GM12874 (cell line): ENCODE data around the gene CERS6.

ENCODE experiments used
- CTCF ChIP-seq: IDR thresholded peaks from 2 replicates; pipeline ENCODE4 v1.5.1; 2011; ENCODE audit warnings: low read depth, mild to moderate bottlenecking, control low read depth, low read length, moderate library complexity; ENCODE audit not compliant: insufficient read depth

The CERS6 gene

GRCh38 chr2:168708080-168708479, 252.0 kb downstream of the CERS6 start:
- no peak for TF ChIP-seq CTCF

- no peak for TF ChIP-seq CTCF
Observed at GRCh38 chr2:168710754-168711467, 254.8 kb downstream of the CERS6 start.

GRCh38 chr2:168712053-168712452, 256.0 kb downstream of the CERS6 start:
- TF ChIP-seq CTCF = peak; percentile 52

GRCh38 chr2:168713325-168713724, 257.3 kb downstream of the CERS6 start:
- TF ChIP-seq CTCF = no peak

- no peak for TF ChIP-seq CTCF
Observed at GRCh38 chr2:168715849-168716248, 259.8 kb downstream of the CERS6 start.

- TF ChIP-seq CTCF = no peak
Observed at GRCh38 chr2:168716839-168717238, 260.8 kb downstream of the CERS6 start.

- no peak for TF ChIP-seq CTCF
Observed at GRCh38 chr2:168717790-168718502, 261.9 kb downstream of the CERS6 start.
